Adrenal gland (tissue), 5 donors: ENCODE measurements around the gene CSRP1.
"Not testable (repeated sequence)": the region's sequence is repeated elsewhere in the genome, so short reads cannot be mapped to it uniquely, and the experiment has no call there.

ENCODE experiments used
- CTCF ChIP-seq, 6 experiments: fragments of 450-650 bp in 4 of 6; fragments of 200-600 bp in 2 of 6; sonication (generic) in 1 of 6; IDR thresholded peaks; 1 replicate in 5 of 6; 2 replicates in 1 of 6; pipeline versions ENCODE4 v1.5.1 to v1.8.0; 2016 to 2021; ENCODE audit warnings: antibody characterized with exemption in 6 of 6, mild to moderate bottlenecking in 2 of 6, moderate library complexity in 1 of 6
- POLR2A ChIP-seq, 2 donors: fragments of 450-650 bp; IDR thresholded peaks; one replicate each; pipeline ENCODE4 v1.6.1; 2017; ENCODE audit warnings: antibody characterized with exemption in 2 of 2, mild to moderate bottlenecking in 2 of 2, moderate library complexity in 1 of 2
- donor health status: DM: no; HTN: no; CAD: no.

GRCh38 chr1:201472321-201472720 is 34.6 kb downstream of the CSRP1 start:
- not testable (repeated sequence) for TF ChIP-seq CTCF, POLR2A (IDR thresholded peaks at IDR 0.05)
